ENCODE data around the gene TAF6. TPM values are rescaled to one million over a fixed set of nuclear protein-coding genes. Genes with fewer than 3 reads are reported as not detected.

TAF6 gene
- total and polyA plus RNA-seq, 9 of the 15 experiments (the other 6 are each of a cell fraction or from before 2014, with no cell fraction given), result 0.78 to 78.7 (median 21.3) TPM

DNA sequence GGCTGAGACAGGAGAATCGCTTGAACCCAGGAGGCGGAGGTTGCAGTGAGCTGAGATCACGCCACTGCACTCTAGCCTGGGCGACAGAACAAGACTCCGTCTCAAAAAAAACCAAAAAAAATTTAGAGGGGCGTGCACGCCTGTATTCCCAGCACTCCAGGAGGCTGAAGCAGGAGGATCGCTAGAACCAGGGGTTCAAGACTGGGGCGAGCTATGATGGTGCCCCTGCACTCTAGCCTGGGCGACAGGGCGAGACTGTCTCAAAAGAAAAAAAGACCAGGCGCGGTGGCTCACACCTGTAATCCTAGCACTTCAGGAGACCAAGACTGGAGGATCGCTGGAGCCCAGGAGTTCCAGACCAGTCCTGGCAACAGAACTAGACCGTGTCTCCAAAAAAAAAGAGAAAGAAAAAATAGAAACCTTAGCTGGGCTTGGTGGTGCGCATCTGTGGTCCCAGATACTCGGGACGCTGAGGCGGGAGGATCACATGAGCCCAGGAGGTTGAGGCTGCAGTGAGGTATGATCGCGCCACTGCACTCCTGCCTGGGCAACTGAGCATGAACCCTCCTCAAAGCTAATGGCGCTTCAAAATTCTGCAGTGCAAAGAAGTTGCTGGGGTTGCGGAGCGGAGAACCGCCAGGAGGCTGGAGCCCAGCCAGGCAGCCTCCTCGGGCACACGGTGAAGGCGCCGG is 7.2 kb upstream of the TAF6 start (continued):
- TF ChIP-seq CBX8 (IDR thresholded peaks at IDR 0.05; ENCODE audit: borderline replicate concordance, extremely low read depth, low read depth, low read length, poor library complexity, severe bottlenecking) (no peak), NFIC (IDR thresholded peaks at IDR 0.05) (peak; percentile 88), KAT8 (IDR thresholded peaks at IDR 0.05; ENCODE audit: low read depth) (no peak), ZNF282 (CRISPR knock-in tag; IDR thresholded peaks at IDR 0.05) (no peak), IFI16 (CRISPR knock-in tag; IDR thresholded peaks at IDR 0.05) (no peak), SREBF1 (IDR thresholded peaks at IDR 0.05; ENCODE audit: borderline replicate concordance, low read depth, low read length) (no peak), ZNF134 (CRISPR knock-in tag; conservative IDR thresholded peaks at IDR 0.05) (no peak), E2F3 (CRISPR knock-in tag; IDR thresholded peaks at IDR 0.05) (peak; percentile 80), CCAR2 (IDR thresholded peaks at IDR 0.05; ENCODE audit: low read depth, low read length) (no peak), RBM25 (IDR thresholded peaks at IDR 0.05; ENCODE audit: low read depth, low read length, severe bottlenecking) (no peak), RB1 (IDR thresholded peaks at IDR 0.05; ENCODE audit: low read depth) (no peak), NR4A1 (CRISPR knock-in tag; IDR thresholded peaks at IDR 0.05) (no peak), NR4A1 (tag; IDR thresholded peaks at IDR 0.05) (peak; percentile 78), MBD2 (IDR thresholded peaks at IDR 0.05; ENCODE audit: borderline replicate concordance, low read depth) (no peak), ZNF347 (CRISPR knock-in tag; IDR thresholded peaks at IDR 0.05; ENCODE audit: low read depth) (no peak), BCOR (IDR thresholded peaks at IDR 0.05) (no peak), ZNF583 (CRISPR knock-in tag; IDR thresholded peaks at IDR 0.05) (no peak), DDX20 (tag; IDR thresholded peaks at IDR 0.05; ENCODE audit: low read depth) (no peak), BACH1 (tag; IDR thresholded peaks at IDR 0.05) (no peak)
- TF ChIP-seq, protein P1, sequence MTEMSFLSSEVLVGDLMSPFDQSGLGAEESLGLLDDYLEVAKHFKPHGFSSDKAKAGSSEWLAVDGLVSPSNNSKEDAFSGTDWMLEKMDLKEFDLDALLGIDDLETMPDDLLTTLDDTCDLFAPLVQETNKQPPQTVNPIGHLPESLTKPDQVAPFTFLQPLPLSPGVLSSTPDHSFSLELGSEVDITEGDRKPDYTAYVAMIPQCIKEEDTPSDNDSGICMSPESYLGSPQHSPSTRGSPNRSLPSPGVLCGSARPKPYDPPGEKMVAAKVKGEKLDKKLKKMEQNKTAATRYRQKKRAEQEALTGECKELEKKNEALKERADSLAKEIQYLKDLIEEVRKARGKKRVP (CRISPR knock-in tag; IDR thresholded peaks at IDR 0.05), result 0 out of 2 replicates have a peak, but pooled peaks have one; percentile 5
- TF ChIP-seq, protein P2, sequence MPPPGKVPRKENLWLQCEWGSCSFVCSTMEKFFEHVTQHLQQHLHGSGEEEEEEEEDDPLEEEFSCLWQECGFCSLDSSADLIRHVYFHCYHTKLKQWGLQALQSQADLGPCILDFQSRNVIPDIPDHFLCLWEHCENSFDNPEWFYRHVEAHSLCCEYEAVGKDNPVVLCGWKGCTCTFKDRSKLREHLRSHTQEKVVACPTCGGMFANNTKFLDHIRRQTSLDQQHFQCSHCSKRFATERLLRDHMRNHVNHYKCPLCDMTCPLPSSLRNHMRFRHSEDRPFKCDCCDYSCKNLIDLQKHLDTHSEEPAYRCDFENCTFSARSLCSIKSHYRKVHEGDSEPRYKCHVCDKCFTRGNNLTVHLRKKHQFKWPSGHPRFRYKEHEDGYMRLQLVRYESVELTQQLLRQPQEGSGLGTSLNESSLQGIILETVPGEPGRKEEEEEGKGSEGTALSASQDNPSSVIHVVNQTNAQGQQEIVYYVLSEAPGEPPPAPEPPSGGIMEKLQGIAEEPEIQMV (tag; conservative IDR thresholded peaks at IDR 0.05; ENCODE audit: low read depth), result no peak
- TF ChIP-seq, protein P3, sequence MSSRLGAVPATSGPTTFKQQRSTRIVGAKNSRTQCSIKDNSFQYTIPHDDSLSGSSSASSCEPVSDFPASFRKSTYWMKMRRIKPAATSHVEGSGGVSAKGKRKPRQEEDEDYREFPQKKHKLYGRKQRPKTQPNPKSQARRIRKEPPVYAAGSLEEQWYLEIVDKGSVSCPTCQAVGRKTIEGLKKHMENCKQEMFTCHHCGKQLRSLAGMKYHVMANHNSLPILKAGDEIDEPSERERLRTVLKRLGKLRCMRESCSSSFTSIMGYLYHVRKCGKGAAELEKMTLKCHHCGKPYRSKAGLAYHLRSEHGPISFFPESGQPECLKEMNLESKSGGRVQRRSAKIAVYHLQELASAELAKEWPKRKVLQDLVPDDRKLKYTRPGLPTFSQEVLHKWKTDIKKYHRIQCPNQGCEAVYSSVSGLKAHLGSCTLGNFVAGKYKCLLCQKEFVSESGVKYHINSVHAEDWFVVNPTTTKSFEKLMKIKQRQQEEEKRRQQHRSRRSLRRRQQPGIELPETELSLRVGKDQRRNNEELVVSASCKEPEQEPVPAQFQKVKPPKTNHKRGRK (tag; IDR thresholded peaks at IDR 0.05), result no peak
- TF ChIP-seq, protein P4, sequence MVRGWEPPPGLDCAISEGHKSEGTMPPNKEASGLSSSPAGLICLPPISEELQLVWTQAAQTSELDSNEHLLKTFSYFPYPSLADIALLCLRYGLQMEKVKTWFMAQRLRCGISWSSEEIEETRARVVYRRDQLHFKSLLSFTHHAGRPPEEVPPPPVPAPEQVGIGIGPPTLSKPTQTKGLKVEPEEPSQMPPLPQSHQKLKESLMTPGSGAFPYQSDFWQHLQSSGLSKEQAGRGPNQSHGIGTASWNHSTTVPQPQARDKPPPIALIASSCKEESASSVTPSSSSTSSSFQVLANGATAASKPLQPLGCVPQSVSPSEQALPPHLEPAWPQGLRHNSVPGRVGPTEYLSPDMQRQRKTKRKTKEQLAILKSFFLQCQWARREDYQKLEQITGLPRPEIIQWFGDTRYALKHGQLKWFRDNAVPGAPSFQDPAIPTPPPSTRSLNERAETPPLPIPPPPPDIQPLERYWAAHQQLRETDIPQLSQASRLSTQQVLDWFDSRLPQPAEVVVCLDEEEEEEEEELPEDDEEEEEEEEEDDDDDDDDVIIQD (CRISPR knock-in tag; IDR thresholded peaks at IDR 0.05), result no peak

All from K562 (cell line).